LNCAP (cell line): ENCODE results near the gene RAB11FIP3.

Experiments
- CTCF ChIP-seq: fragments of 450-650 bp; IDR thresholded peaks from 2 replicates; pipeline ENCODE4 v1.5.1; 2017; ENCODE audit warnings: mild to moderate bottlenecking

The RAB11FIP3 gene

DNA sequence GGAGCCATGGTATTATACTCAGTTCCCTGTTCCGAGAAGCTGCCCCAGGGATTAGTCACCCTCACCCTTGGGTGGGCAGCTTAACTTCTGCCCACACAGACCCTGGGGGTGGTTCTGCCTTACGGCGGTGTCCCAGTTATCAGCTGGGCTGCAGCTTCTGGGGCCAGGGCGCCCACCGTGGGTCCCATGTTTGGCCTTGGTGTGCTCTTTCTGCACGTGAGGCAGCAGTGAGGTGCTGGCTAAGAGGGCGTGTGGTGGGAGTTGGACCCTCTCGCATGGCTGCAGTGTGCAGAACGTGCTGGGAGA lies 46.7 kb downstream of the RAB11FIP3 start:
- TF ChIP-seq CTCF, result no peak

DNA sequence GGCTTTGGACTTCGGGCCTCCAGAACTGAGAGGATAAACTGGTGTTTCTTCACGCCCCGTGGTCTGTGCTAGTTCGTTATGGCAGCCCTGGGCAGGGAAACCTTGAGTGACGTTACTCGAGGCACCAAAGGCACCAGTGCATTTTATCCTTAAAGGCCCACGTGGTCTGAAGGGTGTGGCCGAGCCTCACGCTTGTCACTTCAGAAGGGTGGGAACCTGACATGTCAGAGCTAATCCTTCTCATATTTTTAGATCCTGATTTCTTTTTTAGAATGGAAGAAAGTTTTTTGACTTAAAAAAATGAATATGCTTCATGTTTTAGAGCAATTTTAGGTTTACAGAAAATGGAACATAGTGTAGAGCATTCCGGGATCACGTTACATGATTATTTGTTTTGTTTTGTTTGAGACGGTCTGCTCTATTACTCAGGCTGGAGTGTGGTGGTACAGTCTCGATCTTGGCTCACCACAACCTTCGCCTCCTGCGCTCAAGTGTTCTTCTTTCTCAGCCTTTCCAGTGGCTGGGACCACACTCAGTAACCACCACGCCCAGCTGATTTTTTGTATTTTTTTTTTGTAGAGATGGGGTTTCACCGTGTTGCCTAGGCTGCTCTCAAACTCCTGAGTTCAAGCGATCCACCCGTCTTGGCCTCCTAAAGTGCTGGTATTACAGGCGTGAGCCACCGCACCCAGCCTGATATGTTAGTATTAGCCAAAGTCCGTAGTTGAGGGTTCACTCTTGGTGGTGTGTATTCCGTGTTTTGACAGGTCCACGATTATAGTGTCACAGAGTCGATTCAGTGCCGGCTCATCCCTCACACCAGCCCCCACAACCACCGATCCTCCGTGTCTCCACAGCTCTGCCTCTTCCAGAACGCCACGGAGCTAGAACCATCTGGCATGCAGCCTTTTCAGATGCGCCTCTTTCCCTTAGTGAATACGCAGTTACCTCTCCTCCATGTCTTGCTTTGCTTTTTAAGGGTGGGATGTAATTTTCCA lies 47.9 kb downstream of the RAB11FIP3 start:
- no peak for TF ChIP-seq CTCF

DNA sequence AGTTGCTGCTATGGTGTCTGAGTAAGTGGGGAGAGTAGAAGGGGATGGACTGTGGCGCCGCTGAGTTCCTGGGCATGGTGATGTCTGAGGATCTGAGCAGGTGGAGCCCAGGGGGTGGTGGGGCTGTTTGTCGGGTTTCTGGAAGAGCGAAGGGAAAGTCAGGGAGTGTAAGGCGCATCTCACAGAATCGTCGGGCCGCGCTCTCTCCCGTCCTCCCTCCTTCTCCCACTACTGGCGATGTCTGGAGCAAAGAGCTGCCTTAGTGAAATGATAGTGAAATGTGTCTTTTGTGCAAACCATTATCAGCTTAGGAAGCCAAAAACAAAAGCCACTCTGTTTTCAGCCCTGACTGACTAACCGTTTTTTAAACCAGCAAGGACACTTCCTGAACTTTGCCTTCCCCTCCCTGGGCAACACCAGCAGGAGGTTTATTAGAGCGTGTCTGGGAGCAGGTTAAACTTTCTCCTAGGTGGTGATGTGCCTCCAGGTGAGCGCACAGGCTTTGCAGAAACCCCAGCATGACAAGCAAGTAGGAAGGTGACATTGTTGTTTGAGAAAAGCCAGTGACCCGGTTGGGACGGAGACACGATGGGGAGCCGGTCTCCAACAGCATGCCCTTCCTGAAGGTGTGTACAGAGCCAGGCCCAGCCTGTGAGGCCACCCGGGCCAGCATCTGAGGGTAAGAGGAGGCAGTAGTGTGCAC lies 49.1 kb downstream of the RAB11FIP3 start:
- TF ChIP-seq CTCF, result no peak

DNA sequence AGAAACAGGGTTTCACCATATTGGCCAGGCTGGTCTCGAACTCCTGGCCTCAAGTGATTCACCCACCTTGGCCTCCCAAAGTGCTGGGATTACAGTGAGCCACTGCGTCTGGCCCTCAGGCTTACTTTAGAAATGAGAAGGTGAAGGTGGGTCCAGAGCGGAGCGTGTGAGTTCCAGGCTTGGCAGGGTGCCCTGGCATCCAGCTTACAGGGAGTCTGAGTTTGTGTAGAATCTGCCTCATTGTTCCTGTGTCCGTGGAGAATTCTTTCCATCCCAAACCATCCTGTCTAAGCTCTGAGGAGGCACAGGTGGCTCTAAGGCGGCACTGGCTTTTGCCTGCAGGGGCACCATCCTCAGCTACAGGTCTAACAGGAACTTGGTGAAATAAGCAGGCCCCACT lies 50.6 kb downstream of the RAB11FIP3 start:
- TF ChIP-seq CTCF, result no peak

- no peak for TF ChIP-seq CTCF
These were observed 52.1 kb downstream of the RAB11FIP3 start for GRCh38 chr16:477301-478157.

DNA sequence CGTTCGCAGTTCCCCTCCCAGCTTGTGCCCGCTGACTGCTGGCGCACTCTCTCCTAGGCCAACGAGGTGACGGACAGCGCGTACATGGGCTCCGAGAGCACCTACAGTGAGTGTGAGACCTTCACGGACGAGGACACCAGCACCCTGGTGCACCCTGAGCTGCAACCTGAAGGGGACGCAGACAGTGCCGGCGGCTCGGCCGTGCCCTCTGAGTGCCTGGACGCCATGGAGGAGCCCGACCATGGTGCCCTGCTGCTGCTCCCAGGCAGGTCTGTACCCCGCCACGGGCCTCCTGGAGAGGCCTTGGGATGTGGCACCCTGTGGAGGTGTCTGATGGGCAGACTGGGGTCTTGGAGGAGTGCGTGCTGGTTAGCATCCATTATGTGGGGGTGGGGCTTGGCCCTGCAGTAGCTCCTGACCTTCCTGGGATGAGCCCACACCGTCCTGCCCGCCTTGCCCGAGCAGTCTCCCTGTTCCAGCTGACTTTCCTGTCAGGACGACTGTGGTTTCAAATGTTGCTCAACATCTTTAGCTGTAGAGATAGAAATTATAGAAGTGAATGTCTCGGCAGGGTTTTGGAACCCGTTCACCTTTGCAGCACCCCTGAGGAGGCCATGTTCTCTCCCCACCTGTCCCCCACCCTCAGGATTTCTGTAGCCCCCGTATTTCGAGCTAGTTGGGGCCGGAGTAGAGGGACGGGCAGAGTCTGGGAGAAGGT lies 57.2 kb downstream of the RAB11FIP3 start:
- TF ChIP-seq CTCF, result no peak
